Body of pancreas (tissue), 4 donors: ENCODE results near the gene EPM2A.

Experiments used
- CTCF ChIP-seq, 7 experiments: fragments of 450-650 bp in 4 of 7; fragments of 200-600 bp in 3 of 7; sonication (generic) in 3 of 7; IDR thresholded peaks; one replicate each; pipeline ENCODE4 v1.5.1; 2016 to 2019; ENCODE audit warnings: antibody characterized with exemption in 7 of 7
- POLR2A ChIP-seq, 3 donors: fragments of 450-650 bp; IDR thresholded peaks; one replicate each; pipeline ENCODE4 v1.6.1; 2016; ENCODE audit warnings: antibody characterized with exemption in 3 of 3, mild to moderate bottlenecking in 2 of 3

- no peak for TF ChIP-seq CTCF (IDR thresholded peaks at IDR 0.05)
- TF ChIP-seq POLR2A (IDR thresholded peaks at IDR 0.05): no peak
Measured at GRCh38 chr6:145783796-145784195, 48.5 kb upstream of the EPM2A start.
